Stimulated activated CD8-positive, alpha-beta memory T cell treated with anti-CD3 and anti-CD28 coated beads, Interleukin-15, amount 100 ng/mL, for 1 hour (primary cell): ENCODE results near the gene MAP3K5.

Source experiments
- DNase-seq: peaks from one replicate; pipeline ENCODE4 v3.0.0-alpha.2; 2020; ENCODE audit warnings: low read depth

The MAP3K5 gene

DNA sequence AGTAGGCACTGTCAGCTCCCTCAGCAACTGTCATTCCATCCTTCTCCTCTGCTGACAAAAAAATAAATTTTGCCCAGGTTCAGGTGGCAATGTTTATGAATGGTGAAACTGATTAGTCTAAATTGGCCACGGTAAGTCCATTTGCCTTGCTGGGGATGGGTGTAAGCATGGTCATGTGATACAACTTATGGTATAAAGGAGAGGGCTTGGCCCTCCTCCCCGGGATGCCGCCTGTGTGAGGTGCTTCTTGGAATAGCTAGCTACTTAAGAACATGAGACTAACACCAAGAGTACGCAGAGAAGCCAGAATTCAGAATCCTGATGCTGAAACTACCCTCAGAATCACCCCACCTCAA, 147.7 kb downstream of the MAP3K5 start:
- DNase-seq = no peak

DNA sequence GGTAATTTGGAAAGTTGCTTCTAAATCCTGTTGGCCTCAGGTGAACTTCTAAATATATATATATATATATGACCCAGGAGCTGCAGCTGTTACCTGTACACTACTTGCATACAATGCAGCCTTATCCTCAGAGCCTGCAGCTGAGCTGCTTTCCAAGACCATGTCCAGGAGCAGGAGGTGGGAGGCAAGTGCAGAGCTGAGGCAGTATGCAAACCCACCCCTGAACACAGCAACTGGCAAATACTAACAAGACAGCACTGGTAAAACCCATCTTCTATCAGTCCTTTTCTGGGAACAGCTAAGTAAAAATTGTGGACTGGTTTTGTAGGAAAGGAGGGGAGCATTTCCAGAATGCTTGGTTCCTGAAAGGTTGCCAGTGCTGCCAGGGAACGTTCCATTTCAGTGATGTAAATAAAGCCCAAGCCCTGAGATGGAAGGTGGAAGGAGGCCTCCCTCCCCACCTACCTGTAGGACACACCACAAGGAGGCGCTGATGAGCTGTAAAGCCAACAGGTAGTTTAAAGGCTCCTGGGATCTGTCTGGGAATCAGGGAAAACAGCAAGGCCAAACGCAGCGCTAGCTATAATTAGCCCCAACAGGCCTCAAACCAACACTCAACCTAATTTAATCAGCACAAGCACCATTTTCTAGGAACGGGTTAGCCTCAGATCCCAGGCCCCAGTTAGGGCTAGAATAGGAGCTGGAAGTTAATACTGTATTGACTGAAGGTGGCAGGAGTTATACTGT, 148.3 kb downstream of the MAP3K5 start:
- peak; percentile 71 for DNase-seq

DNA sequence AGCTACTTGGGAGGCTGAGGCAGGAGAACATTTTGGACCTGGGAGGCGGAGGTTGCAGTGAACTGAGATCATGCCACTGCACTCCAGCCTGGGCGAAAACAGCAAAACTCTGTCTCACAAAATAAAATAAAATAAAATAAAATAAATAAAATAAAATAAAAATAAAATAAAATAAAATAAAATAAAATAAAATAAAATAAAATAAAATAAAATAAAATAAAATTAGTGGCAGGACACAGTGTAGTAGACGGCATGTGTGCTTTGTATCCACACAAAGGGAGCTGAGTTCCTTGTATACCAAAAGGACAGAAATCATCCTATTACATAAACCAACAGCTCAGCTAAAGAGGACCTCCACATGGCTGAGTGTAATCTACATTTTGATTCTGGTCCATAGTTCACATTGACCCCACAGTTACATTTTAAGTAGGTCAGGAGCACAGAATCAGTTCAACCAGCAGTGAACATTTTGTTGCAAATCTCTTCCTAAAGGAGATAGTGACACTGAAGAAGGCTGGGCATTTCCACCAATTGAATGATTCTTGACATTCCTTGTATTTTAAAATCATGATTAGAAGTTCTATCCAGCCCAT, 150.3 kb downstream of the MAP3K5 start:
- no peak for DNase-seq

DNA sequence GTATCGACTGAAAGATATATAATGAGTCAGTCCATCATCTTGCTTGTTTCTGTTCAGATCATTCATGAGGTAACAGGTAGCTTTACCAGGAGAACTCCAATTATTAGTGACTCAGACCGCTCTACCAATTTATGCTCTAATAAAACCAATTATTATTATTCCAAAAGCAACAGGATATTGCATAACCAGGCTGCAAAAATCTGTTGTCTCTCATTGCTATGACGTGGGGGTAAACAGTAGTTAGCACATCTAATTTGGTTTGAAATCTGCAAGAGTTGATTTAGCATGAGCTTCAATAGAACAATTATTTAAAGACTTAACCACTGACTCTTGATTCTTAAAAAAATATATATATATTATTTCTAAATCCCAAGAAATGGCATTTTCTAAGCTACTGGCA, 151.1 kb downstream of the MAP3K5 start:
- DNase-seq = no peak

DNA sequence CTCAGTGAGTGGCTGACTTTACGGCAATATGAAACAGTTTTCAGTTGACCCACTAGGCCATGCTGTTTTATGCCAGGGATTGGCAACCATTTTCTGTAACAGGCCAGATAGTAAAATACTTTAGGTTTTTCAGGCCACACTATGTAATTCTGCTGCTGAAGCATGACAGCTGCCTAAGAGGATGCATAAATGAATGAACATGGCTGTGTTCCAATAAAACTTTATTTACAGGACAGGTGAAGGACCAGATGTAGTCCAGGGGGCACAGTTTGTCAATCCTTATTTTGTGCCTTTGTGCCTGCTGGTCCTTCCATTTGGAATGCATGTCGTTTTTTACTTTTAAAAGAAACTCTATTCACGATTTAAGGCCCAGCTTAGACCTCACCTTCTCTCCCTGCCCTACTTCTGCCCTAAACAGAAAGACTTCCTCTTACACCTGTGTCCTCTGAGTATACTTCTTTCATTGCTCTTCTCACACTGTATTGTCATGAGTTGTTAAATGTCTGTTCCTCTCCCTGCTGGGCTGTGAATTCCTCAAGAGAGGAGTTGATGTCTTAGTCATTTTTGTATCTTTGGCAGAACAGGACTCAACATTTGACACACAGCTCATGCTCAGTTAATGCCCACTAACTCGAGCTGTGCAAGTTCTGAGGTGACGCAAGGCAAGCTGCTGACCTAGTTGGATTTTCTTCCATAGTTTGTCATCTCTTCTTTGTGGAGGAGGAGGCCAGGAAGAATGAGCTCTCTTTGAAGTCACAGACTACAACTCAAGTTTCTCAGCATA, 152.0 kb downstream of the MAP3K5 start:
- no peak for DNase-seq

DNA sequence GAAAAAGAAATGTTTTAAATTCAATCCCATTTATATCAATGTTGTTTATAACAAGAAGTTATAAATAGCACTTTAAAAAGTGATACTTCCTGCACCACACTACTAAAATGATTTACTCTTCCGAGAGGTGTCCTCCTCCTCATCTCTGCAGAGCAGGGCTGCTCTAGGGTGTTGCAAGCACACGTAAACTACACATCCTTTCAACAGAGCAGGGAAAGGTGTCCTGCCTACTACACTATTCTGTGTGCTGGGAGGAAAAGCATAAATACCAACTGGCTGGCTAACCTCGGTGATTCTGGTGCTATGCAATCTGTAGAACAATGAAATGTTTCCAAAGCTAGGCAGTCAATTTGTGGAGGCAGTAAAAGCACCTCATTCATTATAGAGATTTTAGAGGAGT, 152.6 kb downstream of the MAP3K5 start:
- DNase-seq = no peak

DNA sequence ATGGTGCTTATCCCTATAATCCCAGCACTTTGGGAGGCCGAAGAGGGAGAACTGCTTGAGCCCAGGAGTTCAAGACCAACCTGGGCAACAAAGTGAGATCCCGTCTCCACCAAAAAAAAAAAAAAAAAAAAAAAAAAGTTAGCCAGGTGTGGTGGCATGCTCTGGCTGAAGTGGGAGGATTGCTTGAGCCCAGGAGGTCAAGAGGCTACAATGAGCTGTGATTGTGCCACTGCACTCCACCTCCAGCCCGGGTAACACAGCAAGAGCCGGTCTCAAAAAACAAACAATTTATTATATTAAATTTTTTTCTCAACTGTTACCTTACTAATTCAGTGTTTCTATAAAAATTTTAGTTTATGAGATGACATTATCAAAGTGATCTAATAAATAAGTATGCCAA, 156.7 kb downstream of the MAP3K5 start:
- DNase-seq = no peak

DNA sequence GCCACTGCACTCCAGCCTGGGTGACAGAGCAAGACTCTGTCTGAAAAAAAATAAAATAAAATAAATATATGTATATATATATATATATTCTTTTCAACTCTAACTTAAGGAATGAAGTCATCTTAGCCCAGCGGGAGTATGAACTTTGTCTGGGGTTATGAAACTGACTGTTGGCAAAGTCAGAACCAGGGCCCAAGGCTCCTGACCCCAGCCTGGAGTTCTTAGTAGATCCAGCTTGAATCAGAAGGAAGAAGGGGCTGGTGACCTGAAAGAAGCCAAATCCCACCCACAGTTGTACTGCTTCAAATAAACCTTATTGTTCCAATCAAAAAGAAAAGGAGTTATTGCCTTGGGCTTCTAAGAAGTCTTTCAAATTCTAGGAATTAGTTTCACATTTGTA, 158.9 kb downstream of the MAP3K5 start:
- DNase-seq = no peak

DNA sequence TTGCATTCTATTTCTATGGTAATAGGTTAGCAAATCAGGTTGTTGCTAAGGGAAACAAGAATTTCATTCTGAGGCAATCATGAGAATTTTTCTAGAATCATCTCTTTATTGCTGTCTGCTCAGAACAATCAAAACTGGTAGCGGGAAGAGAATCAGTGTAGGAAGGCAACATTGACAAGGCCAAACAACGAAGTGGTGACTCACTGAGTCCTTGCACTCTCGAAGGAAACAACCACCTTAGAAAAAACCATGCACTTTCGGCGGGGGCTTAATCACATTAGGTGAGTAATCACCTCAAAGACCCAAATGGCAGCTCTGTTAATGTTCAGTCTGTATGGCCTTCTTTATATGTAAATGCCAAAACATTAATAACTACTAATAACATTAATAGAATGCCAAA, 163.3 kb downstream of the MAP3K5 start:
- no peak for DNase-seq

DNA sequence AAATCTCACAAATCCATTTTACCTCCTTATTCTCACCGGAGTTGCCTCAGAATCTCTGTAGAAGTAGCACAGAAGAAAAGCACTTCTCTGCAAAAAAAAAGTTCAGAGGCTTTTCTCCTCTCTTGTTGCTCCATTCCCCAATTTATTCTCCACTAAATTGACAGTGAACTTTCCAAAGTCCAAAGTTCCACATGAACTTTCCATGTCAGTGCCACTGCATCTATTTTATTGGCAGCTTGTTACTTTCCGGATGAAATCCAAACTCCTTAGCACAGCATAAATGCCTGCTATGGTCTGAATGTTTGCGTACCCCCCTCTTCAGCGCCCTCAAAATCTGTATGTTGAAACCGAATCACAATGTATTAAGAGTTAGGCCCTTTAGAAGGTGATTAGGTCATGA, 165.1 kb downstream of the MAP3K5 start:
- DNase-seq = no peak

DNA sequence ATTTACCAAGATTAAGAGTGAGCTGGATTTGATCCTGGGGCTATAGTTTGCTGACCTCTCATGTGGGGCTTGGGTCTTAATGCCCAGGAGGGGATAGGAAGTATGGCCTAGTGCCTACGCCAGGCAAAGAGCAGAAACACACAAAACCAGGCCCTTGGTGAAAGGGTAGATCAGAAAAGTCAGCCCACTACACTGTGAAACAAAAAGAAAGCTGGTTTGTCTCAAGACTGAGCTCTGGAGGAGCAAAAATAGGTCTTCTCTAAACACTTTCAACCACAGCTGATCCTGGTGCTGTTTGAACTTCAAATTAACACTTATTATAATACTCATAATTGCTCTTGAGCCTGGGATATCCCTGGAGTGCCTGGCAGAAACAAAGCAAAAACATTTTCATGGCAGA, 167.0 kb downstream of the MAP3K5 start:
- DNase-seq = no peak

DNA sequence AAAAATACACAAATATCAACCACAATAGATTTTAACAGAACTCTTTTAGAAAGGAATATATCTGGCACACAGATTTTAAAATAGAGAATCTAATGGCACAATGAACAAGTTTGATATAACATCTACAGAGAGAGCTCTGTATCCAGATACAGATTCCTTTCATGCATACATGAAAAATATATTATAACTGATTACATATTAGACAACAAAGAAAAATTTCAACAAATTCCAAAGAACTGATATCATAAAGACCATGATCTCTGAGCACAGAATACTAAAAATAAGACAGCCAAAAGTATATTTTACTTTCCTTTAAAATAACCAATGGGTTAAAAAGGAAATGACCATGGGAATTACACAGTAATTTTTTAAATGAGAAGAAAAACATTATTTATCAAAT, 167.9 kb downstream of the MAP3K5 start:
- no peak for DNase-seq

DNA sequence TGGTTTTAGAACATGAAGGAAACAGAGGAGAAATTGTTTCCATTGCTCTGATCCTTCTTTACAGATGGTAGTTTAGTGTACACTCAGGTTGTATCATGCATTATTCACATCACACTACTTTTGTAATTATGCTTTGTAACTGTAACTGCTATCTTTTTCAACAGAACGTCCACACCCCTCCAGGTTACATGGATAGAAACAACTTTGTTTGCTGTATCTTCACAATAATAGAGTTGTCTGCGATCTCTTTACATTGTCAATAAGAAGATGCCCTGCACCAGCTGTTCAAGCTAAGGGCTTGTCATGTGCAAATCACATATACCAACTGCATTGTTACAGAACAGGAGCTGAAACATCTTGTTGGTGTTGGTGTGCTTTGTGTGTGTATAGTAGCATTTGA, 174.2 kb downstream of the MAP3K5 start:
- no peak for DNase-seq

DNA sequence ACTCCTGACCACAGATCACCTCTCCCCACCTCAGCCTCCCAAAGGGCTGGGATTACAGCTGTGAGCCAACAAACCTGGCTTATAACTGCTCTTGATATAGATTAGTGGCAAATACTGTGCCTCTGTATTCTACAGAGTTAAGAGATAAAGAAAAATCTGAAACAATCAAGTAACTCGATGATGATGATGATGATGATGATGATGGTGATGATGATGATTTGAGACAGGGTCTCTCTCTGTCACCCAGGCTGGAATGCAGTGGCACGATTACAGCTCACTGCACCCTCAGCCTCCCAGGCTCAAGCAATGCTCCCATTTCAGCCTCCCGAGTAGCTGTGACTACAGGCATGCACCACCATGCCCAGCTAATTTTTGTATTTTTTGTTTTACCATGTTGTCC, 175.8 kb downstream of the MAP3K5 start:
- no peak for DNase-seq

DNA sequence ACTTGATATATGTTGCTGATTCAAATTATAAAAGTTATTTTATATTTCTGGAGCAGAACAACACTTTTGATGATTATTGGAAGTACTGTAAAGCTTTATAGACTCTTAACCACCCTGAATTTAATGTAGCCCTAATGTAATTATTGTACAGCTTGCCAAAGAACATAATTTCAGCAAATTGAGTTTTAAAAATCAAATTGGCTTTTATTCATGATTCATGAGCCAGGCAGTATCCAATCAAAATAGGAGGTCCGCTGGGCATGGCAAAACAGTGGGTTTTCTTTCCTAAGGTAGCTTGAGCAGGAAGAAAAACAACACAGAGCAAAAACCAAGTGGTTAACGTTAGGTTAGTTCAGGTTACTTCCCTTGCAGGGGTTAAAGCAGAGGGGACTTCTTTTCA, 177.3 kb downstream of the MAP3K5 start:
- no peak for DNase-seq

DNA sequence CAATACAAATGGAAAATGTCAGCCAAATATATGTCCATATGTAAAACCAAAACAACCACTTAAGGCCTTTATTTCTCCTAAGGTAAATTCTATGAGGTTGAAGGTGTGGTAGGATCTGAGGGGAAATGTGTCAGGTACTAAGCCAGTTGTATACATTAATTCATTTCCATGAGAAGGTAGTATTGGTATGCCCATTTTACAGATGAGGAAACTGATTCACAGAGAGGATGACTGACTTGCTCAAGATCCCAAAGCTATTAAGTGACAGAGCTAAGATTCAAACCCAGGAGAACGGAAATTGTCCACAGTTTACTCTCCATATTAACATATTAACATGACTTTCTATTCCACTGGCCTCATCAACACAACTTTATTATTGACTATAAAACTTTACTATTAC, 177.9 kb downstream of the MAP3K5 start:
- no peak for DNase-seq

DNA sequence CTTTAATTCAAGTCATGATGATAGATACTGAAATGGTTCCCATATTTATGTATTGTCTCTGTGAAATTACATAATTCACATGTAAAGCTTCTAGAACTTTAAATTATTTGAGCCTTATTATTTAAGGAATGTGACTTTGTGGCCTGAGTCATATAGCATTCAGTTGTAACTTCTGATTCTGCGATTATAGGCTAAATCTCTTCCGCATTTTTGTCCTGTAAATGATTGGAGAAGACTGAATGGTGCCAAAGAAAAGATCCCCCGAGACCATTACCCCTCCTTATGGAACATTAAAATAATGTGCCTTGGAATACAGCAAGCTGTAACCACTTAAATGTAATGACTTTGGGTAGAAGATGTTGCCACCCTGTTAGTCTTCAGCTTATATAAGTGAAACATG, 178.8 kb downstream of the MAP3K5 start:
- DNase-seq = no peak

DNA sequence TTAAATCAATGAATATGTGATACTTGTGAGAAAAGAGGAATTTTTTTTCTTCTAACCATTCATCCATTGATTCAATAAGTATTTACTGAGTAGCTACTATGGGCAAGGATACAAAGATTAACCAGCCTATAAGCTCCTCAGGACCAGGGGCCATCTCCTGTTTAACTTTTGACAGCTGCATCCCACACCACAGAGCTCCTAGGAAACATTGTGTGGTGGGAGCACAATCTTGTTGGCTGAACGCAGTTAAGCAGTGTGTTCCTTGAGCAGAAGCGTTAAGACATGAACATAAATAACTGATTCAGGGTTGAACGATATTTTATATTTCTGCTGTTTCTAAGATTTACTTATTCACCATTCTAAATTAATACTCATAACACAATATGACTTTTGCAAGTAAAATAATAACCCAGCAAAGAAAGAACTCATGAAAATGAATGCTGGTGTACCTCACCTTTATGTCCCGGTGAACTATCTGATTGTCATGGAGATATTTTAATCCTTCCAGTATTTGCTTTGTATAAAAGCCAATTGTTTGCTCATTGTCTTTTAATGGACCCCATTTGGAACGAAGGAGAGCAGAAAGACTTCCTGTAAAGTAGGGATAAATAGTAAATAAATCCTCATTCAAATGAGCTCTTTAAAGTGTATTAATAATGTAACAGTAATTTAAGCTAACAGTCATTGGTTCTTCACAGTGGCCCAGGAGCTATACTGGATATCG, 179.4 kb downstream of the MAP3K5 start:
- no peak for DNase-seq

DNA sequence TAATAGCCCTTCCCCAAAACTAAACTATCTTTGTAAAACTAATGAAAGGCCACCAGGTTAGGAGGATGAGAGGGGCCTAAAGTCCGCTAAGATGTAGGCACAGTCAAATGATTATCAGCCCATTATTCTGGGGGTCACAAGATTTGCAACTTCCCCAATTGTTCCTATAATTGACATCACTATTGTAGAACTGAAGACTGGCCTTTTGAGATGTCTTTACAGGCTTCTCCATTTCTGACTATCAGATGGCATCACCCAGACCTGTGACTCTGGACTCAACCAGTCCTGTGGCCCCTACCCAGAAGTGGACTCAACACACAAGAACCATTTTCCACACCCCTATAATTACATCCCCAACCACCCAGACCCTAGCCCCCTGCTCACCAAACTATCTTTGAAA, 180.5 kb downstream of the MAP3K5 start:
- no peak for DNase-seq

DNA sequence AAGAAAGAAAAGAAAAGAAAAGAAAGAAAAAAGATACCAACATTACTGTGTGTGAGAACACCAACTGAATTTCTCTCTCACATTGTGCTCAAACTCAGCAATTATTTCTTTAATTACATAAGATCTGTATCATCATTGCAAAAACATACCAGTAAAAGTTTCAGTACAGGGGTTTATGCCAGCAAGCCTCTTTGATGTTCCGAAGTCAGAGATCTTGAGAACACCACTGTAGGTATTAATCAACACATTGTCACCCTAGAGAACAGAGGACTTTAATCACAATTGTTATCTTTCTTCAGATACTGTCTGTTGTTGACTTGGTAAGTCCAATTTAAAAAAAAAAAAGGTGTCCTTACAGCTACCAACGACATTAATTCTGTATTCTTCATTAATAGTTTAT, 181.1 kb downstream of the MAP3K5 start:
- DNase-seq = no peak

DNA sequence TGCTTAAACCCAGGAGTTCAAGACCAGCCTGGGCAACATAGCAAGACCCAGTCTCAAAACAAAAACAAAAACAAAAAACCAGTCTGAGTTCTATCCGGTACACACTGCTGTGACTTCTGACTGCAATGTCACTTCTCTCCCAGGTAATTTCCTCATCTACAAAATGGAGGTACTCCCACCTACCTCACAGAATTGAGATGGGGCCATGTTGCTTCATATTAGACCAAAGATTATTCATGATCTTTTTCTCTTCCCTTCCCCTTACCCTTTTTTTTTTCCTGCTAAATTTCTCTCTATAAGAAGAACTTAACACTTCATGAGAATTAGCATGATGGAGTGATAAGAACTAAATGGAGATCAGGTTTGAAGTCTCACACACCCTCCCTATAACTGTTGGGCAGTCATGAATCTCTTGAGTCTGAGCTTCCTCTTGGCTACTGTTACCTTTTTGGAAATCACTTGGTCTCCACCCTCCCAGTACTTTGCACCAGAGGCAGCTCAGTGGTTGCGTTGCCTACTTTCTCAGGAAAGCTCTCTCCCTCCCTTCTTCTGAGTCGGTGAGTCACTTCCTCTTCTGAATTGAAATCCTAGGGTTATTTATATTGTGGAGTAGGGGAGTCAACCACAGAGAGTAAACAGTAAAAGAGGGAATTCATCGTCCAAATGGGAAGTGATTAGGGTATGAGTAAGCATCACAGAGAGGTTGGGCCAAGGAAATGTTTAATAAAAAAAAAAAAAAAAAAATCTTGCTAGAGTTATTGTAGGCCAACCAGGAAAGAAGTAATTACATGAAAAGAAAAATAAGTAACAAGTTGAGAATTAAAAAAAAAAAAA, 182.2 kb downstream of the MAP3K5 start:
- no peak for DNase-seq

DNA sequence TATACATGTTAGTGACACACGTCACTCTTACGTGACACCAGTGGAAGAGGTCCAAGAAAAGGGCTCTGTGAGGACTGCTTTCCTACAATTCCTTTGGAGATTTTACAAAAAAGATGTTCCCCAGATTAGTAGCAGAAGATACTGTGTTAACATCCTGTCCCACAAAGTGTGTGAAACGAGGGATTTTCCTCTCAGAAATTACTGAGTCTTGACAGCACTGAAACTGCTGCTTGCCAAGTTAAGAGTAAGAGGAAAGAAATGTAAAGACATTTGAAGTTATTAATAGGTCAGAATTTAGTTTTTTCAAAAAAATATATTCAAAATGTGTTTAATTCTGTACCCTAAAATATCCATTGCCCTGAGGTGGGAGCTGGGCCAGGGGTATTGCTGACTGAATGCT, 183.3 kb downstream of the MAP3K5 start:
- no peak for DNase-seq
